A673 (cell line): ENCODE results near the gene GRIK2. TPM values are rescaled to one million over a fixed set of nuclear protein-coding genes. Genes with fewer than 3 reads are reported as not detected.

Experiments used
- BruUV-seq: library from RNA; stranded (reverse); fragments of 400-500 nt; replicated peaks from 2 replicates; lab custom pipeline; 2021; lab: Mats Ljungman, UMichigan
- CTCF ChIA-PET: fragments of 300-600 bp; sonication (Branson Sonifier 250); formaldehyde crosslinking; loops from one replicate; lab custom pipeline; 2022; ENCODE audit warnings: antibody characterized with exemption; lab: Charles Lee
- POLR2A ChIA-PET: fragments of 300-600 bp; sonication (Branson Sonifier 250); formaldehyde crosslinking; loops from one replicate; lab custom pipeline; 2022; ENCODE audit warnings: antibody characterized with exemption; ENCODE audit not compliant: low non-redundant PET; lab: Charles Lee
- DNase-seq: peaks from one replicate; pipeline ENCODE4 v3.0.0-alpha.2; 2015; ENCODE audit warnings: low spot score
- H3K27ac ChIP-seq: fragments of 200-600 bp; sonication (generic); 2 replicates; pipeline ENCODE4 v1.5.1; 2016; ENCODE audit warnings: mixed run types, low read depth, mild to moderate bottlenecking, mixed read lengths, antibody characterized with exemption, low read length; ENCODE audit not compliant: poor library complexity, severe bottlenecking
- H3K27me3 ChIP-seq: fragments of 200-600 bp; sonication (generic); replicated peaks from 2 replicates; pipeline ENCODE4 v1.6.1; 2017; ENCODE audit warnings: mixed run types, low read depth, mild to moderate bottlenecking, mixed read lengths, antibody characterized with exemption, low read length; ENCODE audit not compliant: insufficient read depth, poor library complexity
- H3K36me3 ChIP-seq: fragments of 200-600 bp; sonication (generic); 2 replicates; pipeline ENCODE4 v1.6.1; 2016; ENCODE audit warnings: mixed run types, mild to moderate bottlenecking, mixed read lengths, antibody characterized with exemption, low read length; ENCODE audit not compliant: insufficient read depth, poor library complexity, severe bottlenecking
- H3K4me1 ChIP-seq: fragments of 200-600 bp; sonication (generic); 2 replicates; pipeline ENCODE4 v1.6.1; 2017; ENCODE audit warnings: mixed run types, mild to moderate bottlenecking, mixed read lengths, antibody characterized with exemption, low read length; ENCODE audit not compliant: insufficient read depth, poor library complexity, severe bottlenecking
- H3K4me3 ChIP-seq: fragments of 200-600 bp; sonication (generic); 2 replicates; pipeline ENCODE4 v1.5.1; 2016; ENCODE audit warnings: low read depth, mixed run types, mild to moderate bottlenecking, mixed read lengths, low read length; ENCODE audit not compliant: poor library complexity, severe bottlenecking
- H3K9me3 ChIP-seq: fragments of 200-600 bp; sonication (generic); 2 replicates; pipeline ENCODE4 v1.6.1; 2016; ENCODE audit warnings: mixed run types, low read depth, mild to moderate bottlenecking, mixed read lengths, antibody characterized with exemption, low read length; ENCODE audit not compliant: poor library complexity, severe bottlenecking
- EZH2 ChIP-seq: fragments of 200-600 bp; sonication (generic); IDR thresholded peaks from 2 replicates; pipeline ENCODE4 v1.6.1; 2017; ENCODE audit warnings: borderline replicate concordance, low read depth, mild to moderate bottlenecking, mixed read lengths, antibody characterized with exemption, low read length; ENCODE audit not compliant: poor library complexity, severe bottlenecking
- intact Hi-C: fragments of 100-400 bp; cut with micrococcal nuclease; formaldehyde crosslinking; loops from one replicate; pipeline ENCODE4 v1.10.0; 2022; ENCODE audit not compliant: unreplicated experiment
- total RNA-seq: library from RNA; stranded (reverse); gene quantifications from 2 replicates; pipeline ENCODE4 v1.2.3, GENCODE V29; 2021
- TF ChIP-seq, protein P1 (sequence below): fragments of 300-800, 200-600 bp; sonication (generic); conservative IDR thresholded peaks from 2 replicates; pipeline ENCODE4 v1.5.1; 2017; ENCODE audit warnings: low read depth, mild to moderate bottlenecking, antibody characterized with exemption, low read length, moderate library complexity, mixed read lengths

Gene GRIK2
- total RNA-seq, 1 experiment from 2014 or later: 62.1 TPM

- DNase-seq: no peak
- H3K27me3 ChIP-seq: no peaks in the 10 kb centered on the region
These were observed 165.2 kb downstream of the GRIK2 start for GRCh38 chr6:101558712-101559111.

DNA sequence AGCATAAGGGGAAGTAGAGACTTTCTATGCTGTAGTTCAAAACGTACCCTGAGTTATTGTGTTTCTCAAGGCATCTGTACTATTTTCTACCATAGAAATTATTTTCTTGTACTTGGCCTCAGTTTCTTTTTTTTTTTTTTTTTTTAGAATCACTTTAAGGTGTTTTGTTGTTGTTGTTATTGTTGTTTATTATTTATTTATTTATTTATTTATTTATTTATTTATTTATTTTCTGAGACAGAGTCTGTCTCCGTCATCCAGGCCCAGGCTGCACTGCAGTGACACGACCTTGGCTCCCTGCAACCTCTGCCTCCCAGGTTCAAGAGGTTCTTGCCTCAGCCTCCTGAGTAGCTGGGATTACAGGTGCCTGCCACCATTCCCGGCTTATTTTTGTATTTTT, 179.1 kb downstream of the GRIK2 start:
- H3K9me3 ChIP-seq: no peaks in the 10 kb centered on the region
- no TSS peak for BruUV-seq
- intact Hi-C loops: no loop called here

More at GRCh38 chr6:101558712-101559111, 165.2 kb downstream of the GRIK2 start:
- TF ChIP-seq, protein P1, sequence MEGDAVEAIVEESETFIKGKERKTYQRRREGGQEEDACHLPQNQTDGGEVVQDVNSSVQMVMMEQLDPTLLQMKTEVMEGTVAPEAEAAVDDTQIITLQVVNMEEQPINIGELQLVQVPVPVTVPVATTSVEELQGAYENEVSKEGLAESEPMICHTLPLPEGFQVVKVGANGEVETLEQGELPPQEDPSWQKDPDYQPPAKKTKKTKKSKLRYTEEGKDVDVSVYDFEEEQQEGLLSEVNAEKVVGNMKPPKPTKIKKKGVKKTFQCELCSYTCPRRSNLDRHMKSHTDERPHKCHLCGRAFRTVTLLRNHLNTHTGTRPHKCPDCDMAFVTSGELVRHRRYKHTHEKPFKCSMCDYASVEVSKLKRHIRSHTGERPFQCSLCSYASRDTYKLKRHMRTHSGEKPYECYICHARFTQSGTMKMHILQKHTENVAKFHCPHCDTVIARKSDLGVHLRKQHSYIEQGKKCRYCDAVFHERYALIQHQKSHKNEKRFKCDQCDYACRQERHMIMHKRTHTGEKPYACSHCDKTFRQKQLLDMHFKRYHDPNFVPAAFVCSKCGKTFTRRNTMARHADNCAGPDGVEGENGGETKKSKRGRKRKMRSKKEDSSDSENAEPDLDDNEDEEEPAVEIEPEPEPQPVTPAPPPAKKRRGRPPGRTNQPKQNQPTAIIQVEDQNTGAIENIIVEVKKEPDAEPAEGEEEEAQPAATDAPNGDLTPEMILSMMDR: no peak
- no peak for TF ChIP-seq EZH2
- CTCF ChIA-PET: no interaction called here
- POLR2A ChIA-PET: no interaction called here
- Histone ChIP-seq H3K4me3 (no peak overlapping the region), H3K4me1 (peaks cover 5% of the 10 kb centered on the region), H3K36me3 (no peaks in the 10 kb centered on the region), H3K9me3 (no peaks in the 10 kb centered on the region), H3K27ac (no peak overlapping the region)
- intact Hi-C loops: no loop called here
- BruUV-seq: no TSS peak

DNA sequence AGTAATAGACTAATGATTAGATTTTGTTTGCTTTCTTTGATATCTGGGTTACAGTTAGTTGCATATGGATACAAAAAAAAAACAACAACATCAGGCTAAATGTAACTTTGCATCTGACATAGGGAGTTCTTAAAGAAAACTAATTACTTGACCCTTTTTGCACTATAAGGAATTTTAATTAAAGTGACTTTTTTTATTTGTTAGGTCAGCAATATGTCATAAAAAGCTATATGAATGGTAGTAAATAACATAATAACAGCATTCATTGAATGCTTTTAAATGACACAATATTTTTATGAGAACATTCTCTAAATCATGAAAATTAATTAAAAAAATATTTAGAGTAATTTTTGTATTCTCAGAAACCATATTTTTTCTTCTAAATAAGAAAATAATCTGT, 183.6 kb downstream of the GRIK2 start:
- ChIA-PET POLR2A (no interaction called here), CTCF (no interaction called here)
- no peaks in the 10 kb centered on the region for H3K36me3 ChIP-seq
- intact Hi-C loops: no loop called here
- BruUV-seq: no TSS peak
- H3K4me3 ChIP-seq: no peak overlapping the region
- no peak for DNase-seq
- H3K27me3 ChIP-seq: no peaks in the 10 kb centered on the region
- no peak for TF ChIP-seq EZH2
- TF ChIP-seq, protein P1: no peak
- H3K27ac ChIP-seq: no peak overlapping the region
- no peaks in the 10 kb centered on the region for H3K4me1 ChIP-seq
- no peaks in the 10 kb centered on the region for H3K9me3 ChIP-seq

More for the DNA sequence above, 179.1 kb downstream of the GRIK2 start:
- CTCF ChIA-PET: no interaction called here
- H3K27ac ChIP-seq: no peak overlapping the region
- no peaks in the 10 kb centered on the region for H3K4me1 ChIP-seq
- H3K36me3 ChIP-seq: no peaks in the 10 kb centered on the region
- POLR2A ChIA-PET: no interaction called here
- H3K27me3 ChIP-seq: no peaks in the 10 kb centered on the region
- H3K4me3 ChIP-seq: no peak overlapping the region
- TF ChIP-seq, protein P1: no peak
- TF ChIP-seq EZH2: no peak
- DNase-seq: no peak
